Fibroblast of villous mesenchyme (primary cell): ENCODE measurements around the gene KCNIP4. TPM values are rescaled to one million over a fixed set of nuclear protein-coding genes. Genes with fewer than 3 reads are reported as not detected.
"Not testable (repeated sequence)": the region's sequence is repeated elsewhere in the genome, so short reads cannot be mapped to it uniquely, and the experiment has no call there.

ENCODE experiments used
- DNase-seq: peaks from one replicate; pipeline ENCODE4 v3.0.0-alpha.2; 2010; ENCODE audit warnings: low read depth
- H3K4me3 ChIP-seq: 2 replicates; pipeline ENCODE4 v1.5.1; 2011; ENCODE audit warnings: low read depth, mild to moderate bottlenecking, low read length
- total RNA-seq: library from RNA; depleted of rRNA; stranded (reverse); fragments of >200 nt; gene quantifications from 2 replicates; pipeline ENCODE4 v1.2.3, GENCODE V29; 2012
- TF ChIP-seq, protein P1 (sequence below): IDR thresholded peaks from 2 replicates; pipeline ENCODE4 v1.5.1; 2012; ENCODE audit warnings: low read depth, mild to moderate bottlenecking, low read length; ENCODE audit not compliant: insufficient read depth

The KCNIP4 gene
- total RNA-seq, result under 0.01 TPM in 2 replicates

DNA sequence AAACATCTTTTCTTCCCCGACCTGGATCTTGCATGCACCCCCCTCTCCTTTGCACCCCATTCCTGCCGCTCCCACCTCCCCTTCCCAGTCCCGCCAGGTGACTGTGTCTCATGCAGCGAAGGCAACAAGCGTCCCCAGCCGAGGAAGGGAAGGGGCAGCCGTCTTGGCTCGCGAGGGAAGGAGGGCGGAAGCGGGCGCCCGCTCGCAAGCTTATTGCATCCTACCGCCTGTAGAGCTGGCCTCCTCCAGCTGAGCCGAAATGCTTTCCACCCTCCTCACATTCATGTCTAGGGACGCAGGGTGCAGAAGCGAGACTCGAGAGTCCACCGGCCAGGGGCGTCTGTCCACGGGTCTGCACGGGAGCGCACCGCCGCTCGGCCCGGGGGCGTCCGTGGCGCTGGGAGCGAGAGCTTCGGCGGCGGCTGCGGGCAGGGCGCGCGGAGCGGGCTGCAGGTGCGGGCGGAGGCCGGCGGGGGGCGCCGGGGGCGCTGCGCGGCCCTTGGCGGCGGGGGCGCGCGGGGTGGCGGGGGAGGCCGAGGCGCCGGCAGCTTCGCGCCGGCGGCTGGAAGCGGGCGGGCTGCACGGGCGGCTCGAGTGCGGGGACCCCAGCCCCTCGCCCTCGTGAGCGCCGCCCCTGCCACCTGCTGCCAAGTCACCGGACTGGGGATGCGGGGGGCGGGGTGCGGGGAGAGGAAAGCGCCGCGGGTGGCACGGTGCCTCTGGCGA lies at the start of gene KCNIP4:
TSS of gene KCNIP4 (minus strand) at position 426 of the 726 bp plus-strand sequence.
- H3K4me3 ChIP-seq, result peak within 1 kb of the TSS; percentile 50
- DNase-seq, result peak; percentile 14
- TF ChIP-seq, protein P1, sequence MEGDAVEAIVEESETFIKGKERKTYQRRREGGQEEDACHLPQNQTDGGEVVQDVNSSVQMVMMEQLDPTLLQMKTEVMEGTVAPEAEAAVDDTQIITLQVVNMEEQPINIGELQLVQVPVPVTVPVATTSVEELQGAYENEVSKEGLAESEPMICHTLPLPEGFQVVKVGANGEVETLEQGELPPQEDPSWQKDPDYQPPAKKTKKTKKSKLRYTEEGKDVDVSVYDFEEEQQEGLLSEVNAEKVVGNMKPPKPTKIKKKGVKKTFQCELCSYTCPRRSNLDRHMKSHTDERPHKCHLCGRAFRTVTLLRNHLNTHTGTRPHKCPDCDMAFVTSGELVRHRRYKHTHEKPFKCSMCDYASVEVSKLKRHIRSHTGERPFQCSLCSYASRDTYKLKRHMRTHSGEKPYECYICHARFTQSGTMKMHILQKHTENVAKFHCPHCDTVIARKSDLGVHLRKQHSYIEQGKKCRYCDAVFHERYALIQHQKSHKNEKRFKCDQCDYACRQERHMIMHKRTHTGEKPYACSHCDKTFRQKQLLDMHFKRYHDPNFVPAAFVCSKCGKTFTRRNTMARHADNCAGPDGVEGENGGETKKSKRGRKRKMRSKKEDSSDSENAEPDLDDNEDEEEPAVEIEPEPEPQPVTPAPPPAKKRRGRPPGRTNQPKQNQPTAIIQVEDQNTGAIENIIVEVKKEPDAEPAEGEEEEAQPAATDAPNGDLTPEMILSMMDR, result no peak

DNA sequence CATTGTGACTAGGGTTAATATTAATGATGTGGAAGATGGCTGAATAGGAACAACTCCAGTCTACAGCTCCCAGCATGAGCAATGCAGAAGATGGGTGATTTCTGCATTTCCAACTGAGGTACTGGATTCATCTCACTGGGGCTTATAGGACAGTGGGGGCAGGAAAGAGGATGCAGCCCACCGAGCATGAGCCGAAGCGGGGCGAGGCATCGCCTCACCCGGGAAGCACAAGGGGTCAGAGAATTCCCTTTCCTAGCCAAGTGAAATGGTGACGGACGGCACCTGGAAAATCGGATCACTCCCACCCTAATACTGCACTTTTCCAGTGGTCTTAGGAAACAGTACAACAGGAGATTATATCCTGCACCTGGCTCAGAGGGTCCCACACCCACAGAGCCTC lies 48.0 kb upstream of the KCNIP4 start:
- not testable (repeated sequence) for DNase-seq, H3K4me3 ChIP-seq

DNA sequence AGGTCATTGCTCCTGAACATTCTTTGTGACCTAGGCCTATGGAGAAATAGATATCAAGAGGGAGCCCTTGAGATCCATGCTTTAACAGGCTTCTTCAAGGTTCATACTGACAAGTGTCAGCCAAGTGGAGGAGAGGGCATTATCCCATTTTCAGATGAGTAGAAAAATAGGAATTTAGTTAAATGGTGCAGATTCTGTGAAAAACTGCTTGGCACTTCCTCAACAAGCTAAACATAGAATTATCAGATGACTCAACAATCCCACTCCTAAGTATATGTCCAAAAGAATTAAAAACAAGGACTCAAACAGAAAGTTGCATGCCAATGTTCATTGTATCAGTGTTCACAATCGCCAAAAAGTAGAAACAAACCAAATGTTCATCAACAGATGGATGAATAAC lies 43.8 kb upstream of the KCNIP4 start:
- DNase-seq, result peak; percentile 9
- TF ChIP-seq, protein P1, result no peak

DNA sequence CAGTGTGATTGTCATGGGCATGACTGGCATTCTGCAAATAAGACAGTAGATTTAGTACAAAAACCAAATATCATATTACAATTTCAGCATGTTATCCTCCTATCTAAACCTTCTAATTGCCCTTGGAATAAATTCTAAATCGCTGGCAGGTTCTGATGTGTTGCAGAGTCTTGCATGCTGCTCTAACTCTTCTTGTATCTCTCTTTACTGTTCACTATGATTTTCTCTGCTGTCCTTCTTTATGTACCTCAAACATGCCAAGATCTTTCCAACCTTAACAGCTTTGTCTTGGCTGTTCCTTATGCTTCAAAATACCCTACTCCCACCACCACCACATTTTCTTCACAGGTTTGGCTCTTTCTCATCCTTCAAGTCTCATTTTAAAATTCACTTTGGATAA lies 43.0 kb upstream of the KCNIP4 start:
- no peak overlapping the region for H3K4me3 ChIP-seq
- DNase-seq, result no peak
- TF ChIP-seq, protein P1, result no peak

More for the DNA sequence above, 43.8 kb upstream of the KCNIP4 start:
- H3K4me3 ChIP-seq, result no peak overlapping the region

DNA sequence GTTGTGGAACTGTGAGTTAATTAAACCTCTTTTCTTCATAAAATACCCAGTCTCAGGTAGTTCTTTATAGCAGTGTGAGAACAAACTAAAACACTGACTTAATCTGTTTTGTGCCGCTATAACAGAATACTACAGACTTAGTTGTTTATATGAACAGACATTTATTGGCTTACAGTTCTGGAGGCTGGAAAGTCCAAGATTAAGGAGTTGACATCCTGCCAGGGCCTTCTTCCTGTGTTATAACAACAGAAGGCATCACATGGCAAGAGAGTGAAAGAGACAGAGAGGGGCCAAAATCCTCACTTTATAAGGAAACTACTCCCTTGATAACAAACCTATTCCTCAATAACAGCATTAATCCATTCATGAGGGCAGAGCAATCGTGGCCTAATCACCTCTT lies 42.5 kb upstream of the KCNIP4 start:
- peak; percentile 34 for DNase-seq
- H3K4me3 ChIP-seq, result no peak overlapping the region

DNA sequence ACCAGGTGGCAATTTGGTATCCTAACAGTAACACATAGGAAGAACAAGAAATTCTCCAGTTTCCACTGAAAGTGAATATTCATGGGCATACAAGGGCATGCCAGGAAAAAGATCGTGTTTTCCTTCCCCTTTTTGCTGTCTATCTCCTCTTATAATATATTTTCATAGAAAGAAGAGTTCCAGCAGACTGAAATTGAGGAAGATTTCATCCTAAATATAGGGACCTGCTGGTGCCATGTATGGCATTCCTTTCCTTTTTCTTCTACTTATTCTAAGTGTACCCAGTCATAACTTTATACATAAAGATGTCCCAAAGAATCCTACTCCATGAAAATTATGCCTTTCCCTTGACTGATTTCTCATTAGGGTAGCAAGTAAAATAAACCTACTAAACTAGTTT lies 40.8 kb upstream of the KCNIP4 start:
- TF ChIP-seq, protein P1, result no peak
- DNase-seq, result no peak
- H3K4me3 ChIP-seq, result no peak overlapping the region

More for the DNA sequence above, 42.5 kb upstream of the KCNIP4 start:
- TF ChIP-seq, protein P1, result no peak

DNA sequence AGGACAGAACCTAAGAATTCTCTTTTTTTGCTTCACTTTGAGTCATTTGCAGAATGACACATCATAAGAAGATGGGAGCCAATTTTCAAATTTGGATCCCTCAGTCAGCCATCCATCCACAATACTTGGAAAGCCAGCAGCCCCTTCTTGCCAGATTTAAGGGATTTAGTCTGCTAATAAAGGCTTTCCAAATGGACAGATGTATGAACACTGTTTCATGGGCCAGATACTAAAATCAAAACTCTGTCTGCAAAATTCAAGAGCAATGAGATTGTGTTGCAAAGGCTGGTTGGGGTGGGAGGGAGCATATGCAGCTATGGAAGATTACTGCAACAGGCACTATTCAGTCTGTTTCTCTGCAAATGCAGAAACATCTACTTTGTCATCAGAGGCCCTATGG lies 37.7 kb upstream of the KCNIP4 start:
- DNase-seq, result no peak
- H3K4me3 ChIP-seq, result no peak overlapping the region
- TF ChIP-seq, protein P1, result no peak
